GM23248 (cell line): Measurements from ENCODE around the gene CTNNA2.

Experiments used
- EZH2 ChIP-seq: fragments of 200-600 bp; sonication (generic); IDR thresholded peaks from 2 replicates; pipeline ENCODE4 v1.6.1; 2018; ENCODE audit warnings: antibody characterized with exemption, mild to moderate bottlenecking; ENCODE audit not compliant: insufficient read depth, poor library complexity, severe bottlenecking
- EZH2phosphoT487 ChIP-seq: fragments of 200-600 bp; sonication (generic); IDR thresholded peaks from 2 replicates; pipeline ENCODE4 v1.6.1; 2018; ENCODE audit warnings: antibody characterized with exemption, moderate library complexity, mild to moderate bottlenecking, low read depth; ENCODE audit not compliant: insufficient read depth

GRCh38 chr2:80462654-80463053 lies 949.8 kb downstream of the CTNNA2 start:
- TF ChIP-seq EZH2 (no peak), EZH2phosphoT487 (no peak)
